D721Med (cell line): ENCODE measurements around the gene CHIC2.

Experiments
- DNase-seq: peaks from one replicate; pipeline ENCODE4 v3.0.0; 2011; ENCODE audit warnings: low spot score; ENCODE audit not compliant: insufficient read length
- FAIRE-seq: peaks from 2 replicates; lab custom pipeline; 2011; peaks lifted over from hg19 to GRCh38; lab: Jason Lieb, UNC
- TF ChIP-seq, protein P1 (sequence below): IDR thresholded peaks from 2 replicates; pipeline ENCODE4 v1.5.1; 2012; ENCODE audit warnings: mild to moderate bottlenecking, control low read depth; ENCODE audit not compliant: insufficient read depth; ENCODE audit errors: missing control alignments

CHIC2 gene

DNA sequence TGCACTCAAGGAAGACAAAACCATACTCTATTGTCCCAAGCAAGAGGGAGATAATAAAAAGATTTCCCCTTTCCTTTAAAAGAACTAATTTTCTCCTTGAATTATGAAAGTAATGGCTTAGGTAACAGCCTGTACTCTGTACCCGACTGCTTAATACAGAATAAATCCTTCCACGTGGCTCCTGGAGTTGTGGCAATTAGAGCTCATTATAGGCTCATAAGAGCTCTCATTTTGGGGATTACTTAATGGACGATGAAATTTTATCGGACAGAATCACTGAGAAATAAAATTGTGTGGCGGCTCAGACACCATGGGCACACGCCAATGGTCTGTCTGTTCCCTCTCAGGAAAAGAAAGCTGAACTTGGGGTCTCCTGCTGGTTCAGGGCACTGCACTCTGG, 32.7 kb upstream of the CHIC2 start:
- DNase-seq (no peak), FAIRE-seq (no peak)
- TF ChIP-seq, protein P1, sequence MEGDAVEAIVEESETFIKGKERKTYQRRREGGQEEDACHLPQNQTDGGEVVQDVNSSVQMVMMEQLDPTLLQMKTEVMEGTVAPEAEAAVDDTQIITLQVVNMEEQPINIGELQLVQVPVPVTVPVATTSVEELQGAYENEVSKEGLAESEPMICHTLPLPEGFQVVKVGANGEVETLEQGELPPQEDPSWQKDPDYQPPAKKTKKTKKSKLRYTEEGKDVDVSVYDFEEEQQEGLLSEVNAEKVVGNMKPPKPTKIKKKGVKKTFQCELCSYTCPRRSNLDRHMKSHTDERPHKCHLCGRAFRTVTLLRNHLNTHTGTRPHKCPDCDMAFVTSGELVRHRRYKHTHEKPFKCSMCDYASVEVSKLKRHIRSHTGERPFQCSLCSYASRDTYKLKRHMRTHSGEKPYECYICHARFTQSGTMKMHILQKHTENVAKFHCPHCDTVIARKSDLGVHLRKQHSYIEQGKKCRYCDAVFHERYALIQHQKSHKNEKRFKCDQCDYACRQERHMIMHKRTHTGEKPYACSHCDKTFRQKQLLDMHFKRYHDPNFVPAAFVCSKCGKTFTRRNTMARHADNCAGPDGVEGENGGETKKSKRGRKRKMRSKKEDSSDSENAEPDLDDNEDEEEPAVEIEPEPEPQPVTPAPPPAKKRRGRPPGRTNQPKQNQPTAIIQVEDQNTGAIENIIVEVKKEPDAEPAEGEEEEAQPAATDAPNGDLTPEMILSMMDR, result no peak

DNA sequence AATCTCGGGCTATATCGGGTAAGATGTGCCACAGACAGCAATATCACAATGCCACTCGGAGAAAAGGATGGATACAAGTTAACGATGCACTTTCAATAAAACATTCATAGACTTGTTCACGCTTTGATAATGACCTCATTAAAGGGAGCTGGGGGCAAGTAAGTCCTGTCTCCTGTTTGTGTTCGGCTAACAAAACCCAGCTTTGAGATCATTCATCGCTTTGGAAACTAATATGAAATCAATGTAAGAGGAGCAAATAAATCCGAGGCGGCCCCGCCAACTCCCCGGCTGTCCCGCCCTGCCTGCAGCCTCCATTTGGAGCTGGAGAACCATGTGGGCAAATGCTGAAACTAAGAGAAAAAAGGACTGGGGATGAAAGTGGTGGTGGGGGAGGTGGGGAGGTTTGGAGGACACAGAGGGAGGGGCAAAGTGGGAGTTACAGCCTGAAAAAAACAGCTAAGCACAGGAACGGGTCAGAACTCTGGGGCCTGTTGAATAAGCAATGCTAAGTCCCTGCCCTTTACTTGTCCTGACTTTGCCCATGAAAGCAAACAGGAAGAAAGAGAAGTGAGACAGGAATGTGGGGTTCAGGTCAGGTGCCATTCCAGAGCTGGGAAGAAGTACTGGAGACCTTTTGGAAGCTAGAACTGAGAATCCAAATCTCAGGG, 32.0 kb upstream of the CHIC2 start:
- TF ChIP-seq, protein P1, result no peak
- FAIRE-seq (no peak), DNase-seq (no peak)

DNA sequence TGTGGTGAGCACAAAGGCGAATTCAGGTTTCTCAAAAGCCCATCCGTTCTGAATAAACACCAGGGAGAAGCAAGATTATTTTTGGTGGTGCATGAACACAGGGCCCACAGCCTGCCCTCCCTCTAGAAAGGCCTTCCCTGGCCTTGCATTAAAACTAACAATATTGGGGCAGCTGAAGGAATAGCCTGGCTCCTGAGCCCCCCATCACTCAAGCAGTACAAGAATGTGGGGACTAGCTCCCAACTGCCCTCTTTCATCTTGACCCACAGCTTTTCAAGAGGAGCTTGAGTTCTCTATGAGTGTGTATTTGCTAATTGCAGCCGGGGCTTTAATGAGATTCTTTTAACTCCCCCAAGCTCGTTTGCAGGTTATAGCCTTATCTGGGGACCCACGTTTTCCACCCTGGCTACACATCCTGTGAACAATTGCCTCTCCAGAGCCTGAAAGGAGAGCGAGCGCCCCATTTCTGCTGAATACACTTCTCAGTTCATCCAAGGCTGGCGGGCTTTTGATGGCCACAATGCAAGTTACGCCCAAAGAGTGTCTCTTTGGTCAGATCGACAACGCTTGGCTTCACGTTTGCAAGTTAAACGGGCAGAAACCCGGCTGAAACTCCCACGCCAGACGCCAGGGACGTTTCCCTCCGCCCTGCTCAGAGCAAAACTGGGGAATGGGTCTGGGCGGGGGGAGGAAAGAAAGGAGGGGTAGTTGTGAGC, 30.9 kb upstream of the CHIC2 start:
- TF ChIP-seq, protein P1, result no peak
- no peak for DNase-seq
- no peak for FAIRE-seq

DNA sequence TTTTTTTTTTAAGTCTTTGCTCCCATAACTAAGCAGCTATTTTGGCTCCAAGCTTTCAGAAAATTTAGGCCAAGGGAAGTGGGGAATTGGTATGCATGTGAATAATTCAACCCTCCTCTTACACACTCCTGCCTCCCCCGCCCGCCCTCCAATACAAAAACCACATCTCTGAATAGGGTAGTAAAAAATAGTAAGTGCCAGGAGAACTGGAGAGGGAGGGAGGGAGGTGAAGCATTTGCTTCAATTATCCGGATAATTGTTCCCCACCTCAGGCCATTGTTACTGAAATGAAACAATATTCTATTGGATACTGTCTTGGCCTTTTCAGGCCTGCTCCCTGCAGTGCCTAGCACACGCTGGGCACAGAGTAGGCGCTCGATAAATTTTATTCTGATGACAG, 30.0 kb upstream of the CHIC2 start:
- no peak for FAIRE-seq
- no peak for DNase-seq
- TF ChIP-seq, protein P1, result no peak

DNA sequence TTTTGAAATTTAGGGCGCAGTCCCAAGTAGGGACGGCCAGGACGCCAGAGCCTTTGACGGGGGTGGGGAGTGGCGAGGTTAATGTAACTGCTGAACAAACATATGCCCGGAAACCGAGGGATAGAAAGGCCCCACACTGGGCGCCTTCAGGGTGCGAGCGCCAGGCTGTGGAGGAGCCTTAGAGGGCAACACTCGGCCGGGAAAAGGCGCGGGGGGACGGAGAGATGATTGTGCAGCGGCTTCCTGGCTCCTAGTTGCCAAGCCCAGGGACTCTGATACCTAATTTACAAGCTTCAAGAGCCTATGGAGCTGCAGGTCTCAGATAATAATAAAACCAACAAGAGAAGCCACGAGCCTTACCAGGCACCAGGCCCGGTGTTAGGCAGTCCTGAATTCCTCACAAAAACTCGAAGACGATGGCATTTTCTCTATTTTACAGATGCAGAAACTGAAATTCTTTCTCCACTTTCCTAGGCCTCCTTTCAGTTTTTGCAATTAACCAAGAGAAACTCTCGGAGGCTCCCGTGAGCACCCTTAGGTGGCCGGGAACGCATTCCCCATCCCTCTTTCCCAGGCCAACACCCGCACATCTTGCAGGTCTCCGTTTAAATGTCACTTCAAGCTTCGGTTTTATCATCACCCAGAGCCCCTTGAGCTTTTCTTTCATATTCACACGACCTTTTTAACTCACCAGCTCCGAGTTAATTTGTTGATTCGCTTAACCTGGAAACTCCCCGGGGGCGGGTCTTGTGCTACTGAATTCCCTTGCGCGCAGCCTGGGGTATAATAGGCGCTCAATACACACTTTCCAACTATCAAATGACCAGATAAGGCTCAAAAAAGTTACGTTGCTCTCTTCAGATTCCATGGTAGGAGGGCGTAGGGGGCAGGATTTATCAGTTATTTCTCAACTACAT, 29.2 kb upstream of the CHIC2 start:
- no peak for FAIRE-seq

DNA sequence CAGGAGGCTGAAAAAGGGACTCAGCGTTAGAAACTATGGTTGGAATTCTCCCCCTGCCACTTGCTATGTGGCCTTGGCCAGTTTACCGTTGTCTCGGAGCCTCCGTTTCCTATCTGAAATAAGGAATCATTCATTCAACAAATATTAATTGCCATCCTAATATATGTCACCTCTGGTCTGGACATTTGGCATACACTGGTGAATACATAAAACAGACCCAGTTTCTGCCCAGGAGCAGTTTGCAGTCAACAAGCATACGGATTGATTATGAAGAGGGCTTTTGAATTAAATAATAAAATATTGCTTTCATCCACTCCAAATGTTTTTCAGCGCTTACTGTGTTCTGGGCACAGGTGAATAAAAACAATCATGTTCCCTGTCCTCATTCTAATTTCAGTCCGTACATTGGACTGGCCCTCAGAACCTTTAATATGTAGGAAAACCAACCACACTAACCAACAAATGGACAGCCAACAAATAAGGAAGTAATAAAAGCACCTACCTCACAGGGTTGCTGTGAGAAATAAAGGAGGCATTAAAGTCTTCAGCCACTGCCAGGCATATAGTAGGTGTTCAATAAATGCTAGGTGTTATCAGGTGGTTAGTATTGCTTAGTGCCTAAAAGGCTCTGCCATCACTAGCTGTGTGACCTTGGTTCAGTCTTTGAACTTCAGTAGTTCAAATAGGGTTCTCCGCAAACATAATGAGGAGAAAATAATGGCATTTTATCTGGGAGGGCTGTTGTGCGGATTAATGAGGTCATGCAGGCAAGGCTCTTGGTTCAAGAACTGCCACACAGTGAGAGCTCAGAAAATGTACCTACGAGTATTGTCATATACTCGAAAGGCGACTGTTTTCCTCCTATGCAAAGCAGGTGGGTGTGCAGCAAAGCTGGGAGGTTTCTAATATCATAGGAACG, 28.3 kb upstream of the CHIC2 start:
- FAIRE-seq (no peak), DNase-seq (no peak)
- TF ChIP-seq, protein P1, result no peak

More for the DNA sequence above, 29.2 kb upstream of the CHIC2 start:
- TF ChIP-seq, protein P1, result no peak
- DNase-seq, result no peak
